GM10847 (cell line): ENCODE results near the gene SUPT4H1.

Experiments
- POLR2A ChIP-seq: IDR thresholded peaks from 2 replicates; pipeline ENCODE4 v1.6.1; 2011; ENCODE audit not compliant: insufficient read length; ENCODE audit errors: extremely low read depth

The SUPT4H1 gene

GRCh38 chr17:58383892-58384462 is 32.0 kb upstream of the SUPT4H1 start:
- TF ChIP-seq POLR2A: no peak

GRCh38 chr17:58382872-58383242 is 30.9 kb upstream of the SUPT4H1 start:
- TF ChIP-seq POLR2A: no peak

GRCh38 chr17:58382108-58382871 is 30.3 kb upstream of the SUPT4H1 start:
- TF ChIP-seq POLR2A: no peak

- TF ChIP-seq POLR2A: no peak
These were observed 29.4 kb upstream of the SUPT4H1 start for GRCh38 chr17:58381124-58382035.

- TF ChIP-seq POLR2A: no peak
These were observed 28.5 kb upstream of the SUPT4H1 start for GRCh38 chr17:58380207-58381123.

GRCh38 chr17:58379511-58379824 is 27.5 kb upstream of the SUPT4H1 start:
- no peak for TF ChIP-seq POLR2A

GRCh38 chr17:58378733-58379510 is 26.9 kb upstream of the SUPT4H1 start:
- no peak for TF ChIP-seq POLR2A

- TF ChIP-seq POLR2A: no peak
These were observed 25.7 kb upstream of the SUPT4H1 start for GRCh38 chr17:58377661-58378060.

GRCh38 chr17:58377093-58377601 is 25.1 kb upstream of the SUPT4H1 start:
- TF ChIP-seq POLR2A: no peak

- no peak for TF ChIP-seq POLR2A
These were observed 24.5 kb upstream of the SUPT4H1 start for GRCh38 chr17:58376472-58377000.

- no peak for TF ChIP-seq POLR2A
These were observed 23.8 kb upstream of the SUPT4H1 start for GRCh38 chr17:58375811-58376210.

- TF ChIP-seq POLR2A: no peak
These were observed 23.3 kb upstream of the SUPT4H1 start for GRCh38 chr17:58375256-58375655.

- TF ChIP-seq POLR2A: no peak
These were observed 21.9 kb upstream of the SUPT4H1 start for GRCh38 chr17:58373923-58374322.

- TF ChIP-seq POLR2A: no peak
These were observed 21.0 kb upstream of the SUPT4H1 start for GRCh38 chr17:58373003-58373402.
